GM12878 (cell line): Measurements from ENCODE around the gene RUNX3. TPM values are rescaled to one million over a fixed set of nuclear protein-coding genes. Genes with fewer than 3 reads are reported as not detected.

ENCODE experiments used
- ATAC-seq: fragments of 200-7000 bp; cut with Tn5 transposase; 3 replicates; pipeline ENCODE4 v1.9.1; 2020; ENCODE audit warnings: mild to moderate bottlenecking, moderate library complexity
- BruUV-seq: library from RNA; stranded (reverse); fragments of 400-500 nt; replicated peaks from 2 replicates; lab custom pipeline; 2021; lab: Mats Ljungman, UMichigan
- CTCF ChIA-PET: fragments of 300-600 bp; sonication (Branson Sonifier 250); formaldehyde crosslinking; extraction: SDS; loops from one replicate; lab custom pipeline; 2021; ENCODE audit warnings: inconsistent platforms; lab: Yijun Ruan, JAX
- POLR2A ChIA-PET: fragments of 350-600 bp; formaldehyde crosslinking; extraction: SDS; loops from one replicate; lab custom pipeline; 2021; ENCODE audit warnings: inconsistent platforms; lab: Charles Lee
- RAD21 ChIA-PET: fragments of 300-600 bp; sonication (Branson Sonifier 250); formaldehyde crosslinking; loops from one replicate; lab custom pipeline; 2023; ENCODE audit warnings: antibody characterized with exemption; ENCODE audit not compliant: unreplicated experiment; lab: Charles Lee
- SMC1A ChIA-PET: fragments of 300-600 bp; sonication (Branson Sonifier 250); formaldehyde crosslinking; loops from one replicate; lab custom pipeline; 2023; ENCODE audit not compliant: unreplicated experiment, uncharacterized antibody; lab: Charles Lee
- DNase-seq: peaks from one replicate; pipeline ENCODE4 v3.0.0-alpha.2; 2011; ENCODE audit warnings: low read depth, low spot score
- FAIRE-seq: peaks from 3 replicates; lab custom pipeline; 2011; peaks lifted over from hg19 to GRCh38; lab: Jason Lieb, UNC
- H2AFZ ChIP-seq: 2 replicates; pipeline ENCODE4 v1.6.0; 2011; ENCODE audit warnings: low read depth, low read length, control low read depth; ENCODE audit not compliant: control insufficient read depth
- H3K27ac ChIP-seq: 2 replicates; pipeline ENCODE4 v1.5.1; 2011; ENCODE audit warnings: control low read depth; ENCODE audit not compliant: control insufficient read depth, insufficient read depth
- H3K27me3 ChIP-seq, 2 experiments: replicated peaks in 1 of 2; 2 replicates each; pipeline versions ENCODE4 v1.6.0 to v1.6.1; 2011; ENCODE audit warnings: low read length in 1 of 2; ENCODE audit not compliant: control insufficient read depth in 2 of 2, insufficient read depth in 2 of 2
- H3K36me3 ChIP-seq, 2 experiments: 2 replicates each; pipeline ENCODE4 v1.5.1; 2011; ENCODE audit warnings: low read length in 1 of 2; ENCODE audit not compliant: control insufficient read depth in 2 of 2, insufficient read depth in 2 of 2
- H3K4me1 ChIP-seq: 2 replicates; pipeline ENCODE4 v1.6.1; 2011; ENCODE audit warnings: mild to moderate bottlenecking, low read length, moderate library complexity, mixed read lengths; ENCODE audit not compliant: control insufficient read depth, insufficient read depth
- H3K4me2 ChIP-seq: 2 replicates; pipeline ENCODE4 v1.6.0; 2011; ENCODE audit warnings: control low read depth; ENCODE audit not compliant: control insufficient read depth, insufficient read depth
- H3K4me3 ChIP-seq: fragments of 200-600 bp; sonication (generic); 2 replicates; pipeline ENCODE4 v1.5.1; 2016
- H3K79me2 ChIP-seq: 2 replicates; pipeline ENCODE4 v1.6.0; 2011; ENCODE audit warnings: low read length; ENCODE audit not compliant: control insufficient read depth, insufficient read depth
- H3K9ac ChIP-seq: 2 replicates; pipeline ENCODE4 v1.8.0; 2011; ENCODE audit warnings: low read length, control low read depth, mixed read lengths; ENCODE audit not compliant: control insufficient read depth, insufficient read depth
- H3K9me3 ChIP-seq: replicated peaks from 3 replicates; pipeline ENCODE4 v1.5.1; 2011; ENCODE audit warnings: mild to moderate bottlenecking, low read length; ENCODE audit not compliant: control insufficient read depth, insufficient read depth
- H4K20me1 ChIP-seq: 2 replicates; pipeline ENCODE4 v1.6.0; 2011; ENCODE audit not compliant: control insufficient read depth, insufficient read depth
- CTCF ChIP-seq, 3 experiments: IDR thresholded peaks in 2 of 3; conservative IDR thresholded peaks in 1 of 3; 2 replicates each; pipeline ENCODE4 v1.5.1; 2011; ENCODE audit warnings: low read depth in 3 of 3, low read length in 3 of 3, mild to moderate bottlenecking in 3 of 3, control low read depth in 2 of 3, moderate library complexity in 2 of 3, inconsistent platforms in 1 of 3, mixed read lengths in 1 of 3; ENCODE audit not compliant: control insufficient read depth in 2 of 3, insufficient read depth in 1 of 3; ENCODE audit errors: extremely low read depth in 1 of 3
- ESRRA ChIP-seq: IDR thresholded peaks from 2 replicates; pipeline ENCODE4 v1.6.1; 2012; ENCODE audit warnings: mild to moderate bottlenecking, low read length, improper control_type of control experiment
- HDAC2 ChIP-seq: fragments of 200-600 bp; sonication (generic); IDR thresholded peaks from 2 replicates; pipeline ENCODE4 v1.6.1; 2017
- MTA3 ChIP-seq: IDR thresholded peaks from 2 replicates; pipeline ENCODE4 v1.6.1; 2012; ENCODE audit warnings: low read length, inconsistent platforms, borderline replicate concordance
- PAX5 ChIP-seq: IDR thresholded peaks from 2 replicates; pipeline ENCODE4 v1.6.1; 2011; ENCODE audit warnings: low read depth, low read length, borderline replicate concordance
- SMARCA5 ChIP-seq: fragments of 450-650 bp; IDR thresholded peaks from 2 replicates; pipeline ENCODE4 v1.6.1; 2017; ENCODE audit warnings: mild to moderate bottlenecking
- WGBS: methylation state at CpG from one replicate; pipeline ENCODE4 v1.1.6; 2016; ENCODE audit warnings: low lambda C conversion rate; ENCODE audit not compliant: insufficient replicate concordance, insufficient coverage; ENCODE audit errors: missing lambda C conversion rate; 5-methylcytosine and 5-hydroxymethylcytosine counted together
- in situ Hi-C: fragments of 300-500 bp; cut with MboI; formaldehyde crosslinking; loops from 9 replicates; pipeline ENCODE4 v1.14.3; 2018; ENCODE audit warnings: mixed read lengths
- intact Hi-C: fragments of 100-400 bp; cut with micrococcal nuclease; formaldehyde crosslinking; loops from one replicate; pipeline ENCODE4 v1.14.2; 2022; ENCODE audit not compliant: unreplicated experiment
- polyA plus RNA-seq, 11 experiments: library from polyadenylated mRNA; depleted of rRNA in 4 of 11; unstranded in 6 of 11; stranded (reverse) in 5 of 11; fragments of >200 nt; fragmentation: Nextera tagmentation in 4 of 11; fragmentation: Illumina TruSeq in 1 of 11; extraction: Ambion mirVana in 4 of 11; extraction: Trizol in 1 of 11; gene quantifications; 1 replicate in 1 of 11; 2 replicates in 10 of 11; pipeline versions ENCODE4 v1.2.1 to v1.2.3, GENCODE V29; 2011 to 2016; ENCODE audit warnings: inconsistent platforms in 2 of 11, missing spikeins in 2 of 11, low read depth in 1 of 11
- total RNA-seq, 4 experiments: library from RNA; depleted of rRNA in 3 of 4; stranded (reverse); fragments of >200 nt in 3 of 4; fragmentation: Illumina TruSeq in 1 of 4; extraction: Trizol in 1 of 4; gene quantifications; 2 replicates each; pipeline versions ENCODE4 v1.2.1 to v1.2.3, GENCODE V29; 2013 to 2021
- TF ChIP-seq, protein P1 (sequence below): IDR thresholded peaks from 2 replicates; pipeline ENCODE4 v1.6.1; 2011; ENCODE audit warnings: borderline replicate concordance, low read depth, mild to moderate bottlenecking, moderate library complexity, low read length; ENCODE audit not compliant: insufficient read depth, poor library complexity, severe bottlenecking

Gene RUNX3
- total and polyA plus RNA-seq, 10 of the 15 experiments (the other 5 are each of a cell fraction or from before 2014, with no cell fraction given), result 19.0 to 151 (median 31.4) TPM

GRCh38 chr1:24858277-24858676 lies 71.8 kb downstream of the RUNX3 start:
- H3K4me3 ChIP-seq, result no peak overlapping the region
- no peak for FAIRE-seq
- POLR2A ChIA-PET, result no interaction called here
- H3K79me2 ChIP-seq, result no peaks in the 10 kb centered on the region
- no peaks in the 10 kb centered on the region for H3K4me1 ChIP-seq
- RAD21 ChIA-PET, result no interaction called here
- intact Hi-C loops, result no loop called here
- TF ChIP-seq PAX5 (no peak), ESRRA (no peak)
- H3K9me3 ChIP-seq, result no peaks in the 10 kb centered on the region; the same call in 2 of the 3 replicates
- CTCF ChIA-PET, result interaction anchor here (0.5 to 1.2 kb wide), 2 partner anchors 177 to 539 kb away, joined by 3 to 4 read pairs; partner anchors contain the start of gene GRHL3
- no peaks in the 10 kb centered on the region for H4K20me1 ChIP-seq
- H3K27me3 ChIP-seq, result peaks cover 0 to 3% of the 10 kb centered on the region in 2 experiments; a peak in 1 of 4 replicates
- no peak overlapping the region for H3K4me2 ChIP-seq
- SMC1A ChIA-PET, result interaction anchor here (0.9 to 2.1 kb wide), 2 partner anchors 15 to 40 kb away, joined by 4 read pairs; no protein-coding TSS in a partner anchor
- no peak overlapping the region for H3K9ac ChIP-seq
- no peak for ATAC-seq
- in situ Hi-C loops, result no loop called here
- WGBS, result 64% methylated on average over 1 of the region's 1 CpG
- H3K27ac ChIP-seq, result no peak overlapping the region
- no peak for DNase-seq
- no peaks in the 10 kb centered on the region for H3K36me3 ChIP-seq
- H2AFZ ChIP-seq, result no peak overlapping the region
- no TSS peak for BruUV-seq

GRCh38 chr1:24857507-24858133 lies 72.5 kb downstream of the RUNX3 start:
- FAIRE-seq (no peak), DNase-seq (no peak), ATAC-seq (peak; percentile 49)
- WGBS, result 58% methylated on average over 6 of the region's 6 CpGs
- in situ Hi-C loops (no loop called here), intact Hi-C loops (no loop called here)
- ChIA-PET RAD21 (no interaction called here), SMC1A (no interaction called here), POLR2A (interaction anchor here (0.8 to 1.3 kb wide), 2 partner anchors 41 to 375 kb away, joined by 3 to 5 read pairs; partner anchors contain the start of gene SYF2), CTCF (interaction anchor here (0.5 to 10.6 kb wide), 3 partner anchors 41 to 538 kb away, joined by 3 to 133 read pairs (median 4); partner anchors contain the start of gene GRHL3)
- no peak overlapping the region for H3K9ac ChIP-seq
- H3K9me3 ChIP-seq, result no peaks in the 10 kb centered on the region; the same call in 2 of the 3 replicates
- H3K36me3 ChIP-seq, result no peaks in the 10 kb centered on the region
- no peaks in the 10 kb centered on the region for H3K4me1 ChIP-seq
- no TSS peak for BruUV-seq
- H3K79me2 ChIP-seq, result no peaks in the 10 kb centered on the region
- H3K27me3 ChIP-seq, result peaks cover 0 to 3% of the 10 kb centered on the region in 2 experiments; a peak in 1 of 4 replicates
- TF ChIP-seq MTA3 (no peak), HDAC2 (no peak), SMARCA5 (no peak), CTCF (IDR thresholded peaks at IDR 0.05 in 2 of 3, conservative IDR thresholded peaks at IDR 0.05 in 1 of 3; ENCODE audit: control insufficient read depth in 2 of 3, extremely low read depth in 1 of 3, insufficient read depth in 1 of 3, low read depth in 3 of 3, low read length in 3 of 3) (0 out of 6 replicates have a peak, but pooled peaks of 1 of the 3 experiments have one; percentile 7)
- TF ChIP-seq, protein P1, sequence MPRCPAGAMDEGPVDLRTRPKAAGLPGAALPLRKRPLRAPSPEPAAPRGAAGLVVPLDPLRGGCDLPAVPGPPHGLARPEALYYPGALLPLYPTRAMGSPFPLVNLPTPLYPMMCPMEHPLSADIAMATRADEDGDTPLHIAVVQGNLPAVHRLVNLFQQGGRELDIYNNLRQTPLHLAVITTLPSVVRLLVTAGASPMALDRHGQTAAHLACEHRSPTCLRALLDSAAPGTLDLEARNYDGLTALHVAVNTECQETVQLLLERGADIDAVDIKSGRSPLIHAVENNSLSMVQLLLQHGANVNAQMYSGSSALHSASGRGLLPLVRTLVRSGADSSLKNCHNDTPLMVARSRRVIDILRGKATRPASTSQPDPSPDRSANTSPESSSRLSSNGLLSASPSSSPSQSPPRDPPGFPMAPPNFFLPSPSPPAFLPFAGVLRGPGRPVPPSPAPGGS, result no peak
- no peak overlapping the region for H3K4me3 ChIP-seq
- H3K4me2 ChIP-seq, result no peak overlapping the region
- no peaks in the 10 kb centered on the region for H4K20me1 ChIP-seq
- H2AFZ ChIP-seq, result no peak overlapping the region
- no peak overlapping the region for H3K27ac ChIP-seq
